Femur (tissue), 1 donor: ENCODE measurements around the gene YBEY.
A peak's percentile ranks its signal among the peaks of the same experiment; 100 is the strongest.

Experiments used
- DNase-seq: peaks from one replicate; pipeline ENCODE4 v3.0.0-alpha.2; 2017

YBEY gene

GRCh38 chr21:46265736-46266525 lies 20.2 kb upstream of the YBEY start:
- no peak for DNase-seq

- DNase-seq, result no peak
Measured at GRCh38 chr21:46266946-46267345, 19.2 kb upstream of the YBEY start.

- DNase-seq, result no peak
Measured at GRCh38 chr21:46268371-46268770, 17.8 kb upstream of the YBEY start.

- DNase-seq, result no peak
Measured at GRCh38 chr21:46269466-46269865, 16.7 kb upstream of the YBEY start.

GRCh38 chr21:46273341-46273740 lies 12.8 kb upstream of the YBEY start:
- no peak for DNase-seq

GRCh38 chr21:46274797-46275390 lies 11.2 kb upstream of the YBEY start:
- no peak for DNase-seq

GRCh38 chr21:46284077-46284644 lies 2.0 kb upstream of the YBEY start:
- DNase-seq, result no peak

- no peak for DNase-seq
Measured at GRCh38 chr21:46284733-46285132, 1.4 kb upstream of the YBEY start.

GRCh38 chr21:46285206-46285661 lies 908 bp upstream of the YBEY start, which contains the start of gene MCM3AP:
MCM3AP (minus strand) TSS chr21:46285611; CDS start chr21:46285286, 325 bp downstream.
- no peak for DNase-seq

- DNase-seq, result no peak
Measured at GRCh38 chr21:46286648-46287002, 483 bp downstream of the YBEY start.

- DNase-seq, result no peak
Measured at GRCh38 chr21:46287541-46287940, 1.4 kb downstream of the YBEY start.

GRCh38 chr21:46289655-46290179 lies 3.6 kb downstream of the YBEY start:
- DNase-seq, result no peak

GRCh38 chr21:46291561-46291960 lies 5.4 kb downstream of the YBEY start:
- no peak for DNase-seq

- peak; percentile 48 for DNase-seq
Measured at GRCh38 chr21:46294647-46295176, 8.6 kb downstream of the YBEY start.

GRCh38 chr21:46295177-46295770 lies 9.1 kb downstream of the YBEY start:
- DNase-seq, result peak; percentile 61

GRCh38 chr21:46295996-46296752 lies 10.0 kb downstream of the YBEY start:
- peak; percentile 89 for DNase-seq

GRCh38 chr21:46297338-46298271 lies 11.5 kb downstream of the YBEY start:
- DNase-seq, result peak; percentile 56

GRCh38 chr21:46299167-46299566 lies 13.0 kb downstream of the YBEY start:
- DNase-seq, result no peak

- no peak for DNase-seq
Measured at GRCh38 chr21:46301759-46302158, 15.6 kb downstream of the YBEY start.

- DNase-seq, result no peak
Measured at GRCh38 chr21:46304437-46304836, 18.3 kb downstream of the YBEY start.

- no peak for DNase-seq
Measured at GRCh38 chr21:46304955-46305354, 18.8 kb downstream of the YBEY start.
